ENCODE data around the gene CA10. TPM values are rescaled to one million over a fixed set of nuclear protein-coding genes. Genes with fewer than 3 reads are reported as not detected.

Gene CA10
- total and polyA plus RNA-seq, 2 donors (not counting 1 experiment from before 2014, with no cell fraction given), result not detected

GRCh38 chr17:52147431-52147830 is 11.1 kb downstream of the CA10 start:
- H2AFZ ChIP-seq (ENCODE audit: insufficient read depth, low read depth, low read length, poor library complexity, severe bottlenecking), result no peak overlapping the region
- H3K4me2 ChIP-seq (replicated peaks; ENCODE audit: low read depth, low read length, poor library complexity, severe bottlenecking), result no peak overlapping the region
- ATAC-seq (ENCODE audit: low read depth) (no peak), DNase-seq (no peak)
- H3K79me2 ChIP-seq (ENCODE audit: control insufficient read depth, insufficient read depth, low read length), result no peaks in the 10 kb centered on the region
- Mint-ChIP-seq H3K27me3 (no peaks in the 10 kb centered on the region), H3K4me3 (no peak overlapping the region), H3K27ac (no peak overlapping the region), H3K9me3 (ENCODE audit: insufficient read depth) (no peaks in the 10 kb centered on the region), H3K4me1 (no peaks in the 10 kb centered on the region)
- POLR2A ChIA-PET, result no interaction called here
- no peaks in the 10 kb centered on the region for H3K27me3 ChIP-seq (replicated peaks in 1 of 4; ENCODE audit: control extremely low read depth in 1 of 4, control insufficient read depth in 3 of 4, insufficient read depth in 4 of 4, low read length in 3 of 4)
- intact Hi-C loops (cut with micrococcal nuclease), result no loop called here
- H3K36me3 ChIP-seq (replicated peaks in 1 of 2; ENCODE audit: control extremely low read depth in 1 of 2, control insufficient read depth in 1 of 2, extremely low read depth in 1 of 2, insufficient read depth in 2 of 2, low read length in 1 of 2), result no peaks in the 10 kb centered on the region
- no peak overlapping the region for H3K9ac ChIP-seq (ENCODE audit: low read length)
- no CpG with 5 or more reads among the region's 1 CpG for WGBS (ENCODE audit: insufficient coverage)
- no peaks in the 10 kb centered on the region for H4K20me1 ChIP-seq (ENCODE audit: control insufficient read depth, insufficient read depth, low read length, poor library complexity, severe bottlenecking)
- no peaks in the 10 kb centered on the region for H3K4me1 ChIP-seq (ENCODE audit: control insufficient read depth in 2 of 2, insufficient read depth in 2 of 2, low read length in 2 of 2)
- no peak overlapping the region for H3K4me3 ChIP-seq (ENCODE audit: control extremely low read depth in 1 of 5, extremely low read depth in 1 of 5, insufficient read depth in 1 of 5, low read depth in 2 of 5, low read length in 4 of 5)
- no peaks in the 10 kb centered on the region for H3K9me3 ChIP-seq (ENCODE audit: control extremely low read depth in 1 of 3, control insufficient read depth in 2 of 3, insufficient read depth in 1 of 3, low read length in 2 of 3)
- CTCF ChIA-PET, result no interaction called here
- no peak for TF ChIP-seq CTCF (IDR thresholded peaks at IDR 0.05)
- no peak for TF ChIP-seq EZH2 (IDR thresholded peaks at IDR 0.05; ENCODE audit: borderline replicate concordance, insufficient read depth, low read depth, low read length, poor library complexity, severe bottlenecking)
- H3K27ac ChIP-seq (ENCODE audit: low read length in 2 of 2), result no peak overlapping the region

GRCh38 chr17:52145476-52145875 is 13.0 kb downstream of the CA10 start:
- Mint-ChIP-seq H3K27ac (no peak overlapping the region), H3K4me1 (no peaks in the 10 kb centered on the region), H3K9me3 (ENCODE audit: insufficient read depth) (no peaks in the 10 kb centered on the region), H3K27me3 (no peaks in the 10 kb centered on the region), H3K4me3 (no peak overlapping the region)
- intact Hi-C loops (cut with micrococcal nuclease), result no loop called here
- no peaks in the 10 kb centered on the region for H3K4me1 ChIP-seq (ENCODE audit: control insufficient read depth in 2 of 2, insufficient read depth in 2 of 2, low read length in 2 of 2)
- ATAC-seq (ENCODE audit: low read depth) (no peak), DNase-seq (no peak)
- no peak overlapping the region for H3K4me3 ChIP-seq (ENCODE audit: control extremely low read depth in 1 of 5, extremely low read depth in 1 of 5, insufficient read depth in 1 of 5, low read depth in 2 of 5, low read length in 4 of 5)
- no peaks in the 10 kb centered on the region for H3K9me3 ChIP-seq (ENCODE audit: control extremely low read depth in 1 of 3, control insufficient read depth in 2 of 3, insufficient read depth in 1 of 3, low read length in 2 of 3)
- POLR2A ChIA-PET, result no interaction called here
- H3K9ac ChIP-seq (ENCODE audit: low read length), result no peak overlapping the region
- no peak overlapping the region for H3K4me2 ChIP-seq (replicated peaks; ENCODE audit: low read depth, low read length, poor library complexity, severe bottlenecking)
- no peaks in the 10 kb centered on the region for H3K27me3 ChIP-seq (replicated peaks in 1 of 4; ENCODE audit: control extremely low read depth in 1 of 4, control insufficient read depth in 3 of 4, insufficient read depth in 4 of 4, low read length in 3 of 4)
- TF ChIP-seq CTCF (IDR thresholded peaks at IDR 0.05), result no peak
- no peak for TF ChIP-seq EZH2 (IDR thresholded peaks at IDR 0.05; ENCODE audit: borderline replicate concordance, insufficient read depth, low read depth, low read length, poor library complexity, severe bottlenecking)
- H2AFZ ChIP-seq (ENCODE audit: insufficient read depth, low read depth, low read length, poor library complexity, severe bottlenecking), result no peak overlapping the region
- no peak overlapping the region for H3K27ac ChIP-seq (ENCODE audit: low read length in 2 of 2)
- H3K36me3 ChIP-seq (replicated peaks in 1 of 2; ENCODE audit: control extremely low read depth in 1 of 2, control insufficient read depth in 1 of 2, extremely low read depth in 1 of 2, insufficient read depth in 2 of 2, low read length in 1 of 2), result no peaks in the 10 kb centered on the region
- no peaks in the 10 kb centered on the region for H3K79me2 ChIP-seq (ENCODE audit: control insufficient read depth, insufficient read depth, low read length)
- CTCF ChIA-PET, result no interaction called here
- no peaks in the 10 kb centered on the region for H4K20me1 ChIP-seq (ENCODE audit: control insufficient read depth, insufficient read depth, low read length, poor library complexity, severe bottlenecking)
